Bronchial epithelial cell (primary cell): ENCODE data around the gene GPBP1. TPM values are rescaled to one million over a fixed set of nuclear protein-coding genes. Genes with fewer than 3 reads are reported as not detected.
"Not testable (repeated sequence)": the region's sequence is repeated elsewhere in the genome, so short reads cannot be mapped to it uniquely, and the experiment has no call there.

Source experiments
- DNase-seq: peaks from one replicate; pipeline ENCODE4 v3.0.0-alpha.2; 2010; ENCODE audit warnings: low read depth
- FAIRE-seq: peaks from 2 replicates; lab custom pipeline; 2011; peaks lifted over from hg19 to GRCh38; lab: Jason Lieb, UNC
- H3K27me3 ChIP-seq: 2 replicates; pipeline ENCODE4 v1.5.1; 2011; ENCODE audit warnings: low read length; ENCODE audit not compliant: control insufficient read depth, insufficient read depth
- H3K36me3 ChIP-seq: 2 replicates; pipeline ENCODE4 v1.5.1; 2011; ENCODE audit warnings: low read length; ENCODE audit not compliant: control insufficient read depth, insufficient read depth
- H3K4me3 ChIP-seq: 2 replicates; pipeline ENCODE4 v1.5.1; 2011; ENCODE audit warnings: mild to moderate bottlenecking, low read depth, low read length, control low read depth
- total RNA-seq: library from RNA; depleted of rRNA; stranded (reverse); fragments of >200 nt; gene quantifications from 2 replicates; pipeline ENCODE4 v1.2.1, GENCODE V29; 2014
- TF ChIP-seq, protein P1 (sequence below): IDR thresholded peaks from 2 replicates; pipeline ENCODE4 v1.5.1; 2011; ENCODE audit warnings: mild to moderate bottlenecking, moderate library complexity, low read length, control low read depth, inconsistent platforms; ENCODE audit not compliant: insufficient read depth, severe bottlenecking

GPBP1 gene
- total RNA-seq, 1 donor from 2014 or later = 84.2 TPM

DNA sequence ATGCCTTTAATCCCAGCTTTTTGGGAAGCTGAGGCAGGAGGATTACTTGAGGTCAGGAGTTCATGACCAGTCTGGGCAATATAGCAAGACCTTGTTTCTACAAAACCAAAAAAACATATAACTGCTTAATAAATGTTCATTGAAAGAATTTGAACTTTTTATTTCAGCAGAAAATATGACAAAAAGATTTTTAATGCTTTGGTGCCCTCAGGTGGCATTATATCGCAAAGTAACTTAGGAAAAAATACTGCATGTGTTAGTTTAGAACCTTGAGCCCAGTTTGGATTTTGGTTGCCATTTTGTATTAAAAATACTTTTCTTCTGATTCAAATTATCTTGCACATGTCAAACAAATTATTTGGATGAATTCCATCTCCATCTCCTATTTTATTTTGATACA lies 103.2 kb downstream of the GPBP1 start:
- DNase-seq (peak; percentile 33), FAIRE-seq (no peak)
- TF ChIP-seq, protein P1, sequence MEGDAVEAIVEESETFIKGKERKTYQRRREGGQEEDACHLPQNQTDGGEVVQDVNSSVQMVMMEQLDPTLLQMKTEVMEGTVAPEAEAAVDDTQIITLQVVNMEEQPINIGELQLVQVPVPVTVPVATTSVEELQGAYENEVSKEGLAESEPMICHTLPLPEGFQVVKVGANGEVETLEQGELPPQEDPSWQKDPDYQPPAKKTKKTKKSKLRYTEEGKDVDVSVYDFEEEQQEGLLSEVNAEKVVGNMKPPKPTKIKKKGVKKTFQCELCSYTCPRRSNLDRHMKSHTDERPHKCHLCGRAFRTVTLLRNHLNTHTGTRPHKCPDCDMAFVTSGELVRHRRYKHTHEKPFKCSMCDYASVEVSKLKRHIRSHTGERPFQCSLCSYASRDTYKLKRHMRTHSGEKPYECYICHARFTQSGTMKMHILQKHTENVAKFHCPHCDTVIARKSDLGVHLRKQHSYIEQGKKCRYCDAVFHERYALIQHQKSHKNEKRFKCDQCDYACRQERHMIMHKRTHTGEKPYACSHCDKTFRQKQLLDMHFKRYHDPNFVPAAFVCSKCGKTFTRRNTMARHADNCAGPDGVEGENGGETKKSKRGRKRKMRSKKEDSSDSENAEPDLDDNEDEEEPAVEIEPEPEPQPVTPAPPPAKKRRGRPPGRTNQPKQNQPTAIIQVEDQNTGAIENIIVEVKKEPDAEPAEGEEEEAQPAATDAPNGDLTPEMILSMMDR = no peak

DNA sequence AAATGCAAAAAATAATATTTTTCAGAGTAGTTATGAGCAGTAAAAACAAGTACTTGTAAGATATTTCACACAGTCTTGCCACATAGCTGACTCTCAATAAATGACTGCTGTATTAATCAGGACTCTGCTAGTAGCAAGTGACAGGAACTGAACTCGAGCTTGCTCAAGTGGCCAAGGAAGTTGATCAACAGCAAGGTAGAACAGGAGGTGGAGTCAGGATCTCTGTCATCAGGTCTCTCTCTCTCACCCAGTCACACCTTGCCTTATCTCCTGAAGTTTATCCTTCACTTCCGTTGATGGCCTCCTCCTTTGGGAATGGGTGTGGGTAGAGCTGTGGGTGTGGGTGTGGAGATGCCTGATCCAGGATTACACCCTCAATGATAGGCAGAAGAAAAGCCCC lies 107.0 kb downstream of the GPBP1 start:
- H3K4me3 ChIP-seq = no peak overlapping the region
- H3K36me3 ChIP-seq = no peaks in the 10 kb centered on the region
- H3K27me3 ChIP-seq = no peaks in the 10 kb centered on the region
- FAIRE-seq = peak; percentile 95
- DNase-seq = peak; percentile 93
- TF ChIP-seq, protein P1 = no peak

More for the DNA sequence above, 103.2 kb downstream of the GPBP1 start:
- Histone ChIP-seq H3K36me3 (no peaks in the 10 kb centered on the region), H3K4me3 (no peak overlapping the region), H3K27me3 (no peaks in the 10 kb centered on the region)

DNA sequence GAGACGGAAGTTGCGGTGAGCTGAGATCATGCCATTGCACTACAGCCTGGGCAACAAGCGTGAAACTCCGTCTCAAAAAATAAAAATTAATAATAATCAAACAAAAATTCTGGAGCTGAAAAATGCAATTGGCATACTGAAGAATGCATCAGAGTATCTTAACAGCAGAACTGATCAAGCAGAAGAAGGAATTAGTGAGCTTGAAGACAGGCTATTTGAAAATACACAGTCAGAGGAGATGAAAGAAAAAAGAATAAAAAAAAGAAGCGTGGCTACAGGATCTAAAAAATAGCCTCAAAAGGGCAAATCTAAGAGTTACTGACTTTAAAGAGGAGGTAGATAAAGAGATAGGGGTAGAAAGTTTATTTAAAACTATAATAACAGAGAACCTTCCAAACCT lies 111.2 kb downstream of the GPBP1 start:
- not testable (repeated sequence) for H3K27me3 ChIP-seq, H3K4me3 ChIP-seq, FAIRE-seq, DNase-seq, H3K36me3 ChIP-seq

DNA sequence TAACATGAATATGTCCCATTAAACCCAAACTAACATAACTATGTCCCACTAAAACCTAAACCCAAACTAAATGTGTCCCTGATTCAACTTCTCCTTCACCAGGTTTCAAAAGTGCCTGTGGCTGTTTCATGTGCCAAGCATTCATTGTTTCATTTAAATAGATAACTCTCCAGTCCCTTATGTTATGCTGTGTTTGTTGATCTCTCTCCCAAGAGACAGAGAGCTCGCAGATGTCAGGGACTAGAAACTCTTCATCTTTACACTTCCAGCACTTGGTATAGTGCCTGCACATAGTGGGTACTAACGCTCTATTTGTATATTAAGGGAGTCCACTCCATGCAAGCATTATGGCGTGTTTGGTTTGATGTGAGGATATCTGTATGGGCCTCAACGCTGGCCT lies 118.0 kb downstream of the GPBP1 start:
- Histone ChIP-seq H3K27me3 (no peaks in the 10 kb centered on the region), H3K36me3 (no peaks in the 10 kb centered on the region), H3K4me3 (no peak overlapping the region)
- TF ChIP-seq, protein P1 = no peak
- DNase-seq = no peak
- no peak for FAIRE-seq

DNA sequence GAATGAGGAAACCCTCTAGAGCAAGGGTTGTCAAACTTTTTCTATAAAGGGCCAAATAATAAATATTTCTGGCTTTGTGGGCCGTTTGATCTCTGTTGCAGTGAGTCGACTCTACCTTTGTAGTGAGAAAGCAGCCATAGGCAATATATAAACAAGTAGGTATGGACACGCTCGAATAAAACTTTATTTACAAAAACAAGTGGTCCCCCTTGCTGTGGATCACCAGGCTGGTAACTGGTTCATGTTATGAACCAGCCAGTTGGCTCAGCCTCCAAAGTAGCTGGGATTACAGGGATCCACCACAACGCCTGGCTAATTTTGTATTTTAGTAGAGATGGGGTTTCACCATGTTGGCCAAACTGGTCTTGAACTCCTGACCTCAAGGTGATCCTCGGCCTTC lies 118.5 kb downstream of the GPBP1 start:
- no peak overlapping the region for H3K4me3 ChIP-seq
- no peak for DNase-seq
- H3K36me3 ChIP-seq = no peaks in the 10 kb centered on the region
- no peak for FAIRE-seq
- TF ChIP-seq, protein P1 = no peak
- H3K27me3 ChIP-seq = no peaks in the 10 kb centered on the region

DNA sequence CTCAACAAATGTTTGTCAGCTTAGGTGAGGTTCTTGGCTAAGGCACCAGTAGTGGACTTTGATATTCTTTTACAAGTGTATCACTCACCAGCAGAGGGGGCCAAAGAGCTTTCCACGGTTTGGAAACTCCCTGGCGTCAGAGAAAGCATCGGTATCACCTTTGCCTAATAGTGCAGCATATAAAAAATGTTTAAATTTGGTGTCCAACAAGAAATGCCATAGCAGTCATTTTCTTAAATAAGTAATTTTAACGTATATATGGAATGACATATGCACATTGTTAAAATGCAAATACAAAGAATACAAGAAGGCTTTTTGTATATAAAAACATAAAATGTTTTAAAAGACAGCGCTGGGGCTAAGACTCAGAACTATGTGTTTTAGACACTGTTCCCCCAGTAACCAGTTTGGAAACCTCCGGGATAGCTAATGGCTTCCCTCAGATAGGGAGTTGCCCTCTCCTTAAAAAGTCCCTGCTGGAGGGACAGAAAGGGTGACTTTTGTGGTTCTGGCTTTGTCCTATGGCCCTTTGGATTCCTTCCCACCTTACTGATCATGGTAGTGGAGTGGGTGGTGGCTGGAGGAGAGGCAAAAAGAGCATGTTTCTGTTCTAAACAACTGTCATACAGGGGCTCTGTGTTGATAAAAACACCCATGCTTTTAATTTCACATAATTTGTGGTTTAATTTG lies 124.6 kb downstream of the GPBP1 start:
- Histone ChIP-seq H3K4me3 (no peak overlapping the region), H3K36me3 (no peaks in the 10 kb centered on the region), H3K27me3 (peaks cover 4% of the 10 kb centered on the region)
- TF ChIP-seq, protein P1 = peak; percentile 68
- FAIRE-seq = no peak
- DNase-seq = peak; percentile 77
